Kidney (tissue), 14 donors: Measurements from ENCODE around the gene ECHDC3. TPM values are rescaled to one million over a fixed set of nuclear protein-coding genes. Genes with fewer than 3 reads are reported as not detected.

ENCODE experiments used
- DNase-seq, 5 donors: peaks; one replicate each; pipeline ENCODE4 v3.0.0-alpha.2; 2013 to 2020
- FAIRE-seq: peaks from 2 replicates; lab custom pipeline; 2012; peaks lifted over from hg19 to GRCh38; lab: Jason Lieb, UNC
- H3K27ac ChIP-seq, 2 donors: one replicate each; pipeline ENCODE4 v1.7.0; 2013; ENCODE audit warnings: low read depth in 2 of 2, low read length in 2 of 2, inconsistent platforms in 1 of 2
- H3K27me3 ChIP-seq: one replicate; pipeline ENCODE4 v1.7.1; 2013; ENCODE audit warnings: low read length, inconsistent platforms; ENCODE audit not compliant: control insufficient read depth, insufficient read depth
- H3K36me3 ChIP-seq, 3 donors: one replicate each; pipeline versions ENCODE4 v1.7.0 to v1.7.1; 2013; ENCODE audit warnings: low read length in 3 of 3, control low read depth in 1 of 3, inconsistent platforms in 1 of 3; ENCODE audit not compliant: insufficient read depth in 3 of 3, control insufficient read depth in 2 of 3
- H3K4me1 ChIP-seq, 3 donors: one replicate each; pipeline versions ENCODE4 v1.7.0 to v1.7.1; 2013; ENCODE audit warnings: low read length in 3 of 3, inconsistent platforms in 1 of 3, low read depth in 1 of 3; ENCODE audit not compliant: control insufficient read depth in 2 of 3, insufficient read depth in 2 of 3
- H3K4me3 ChIP-seq, 3 donors: one replicate each; pipeline versions ENCODE4 v1.7.0 to v1.8.1; 2013; ENCODE audit warnings: low read length in 3 of 3, control low read depth in 1 of 3, inconsistent platforms in 1 of 3
- H3K9ac ChIP-seq, 3 donors: one replicate each; pipeline versions ENCODE4 v1.7.0 to v1.7.1; 2013; ENCODE audit warnings: low read length in 3 of 3, control low read depth in 1 of 3, inconsistent platforms in 1 of 3
- H3K9me3 ChIP-seq, 3 donors: one replicate each; pipeline versions ENCODE4 v1.7.0 to v1.7.1; 2013; ENCODE audit warnings: low read length in 3 of 3, control low read depth in 1 of 3, inconsistent platforms in 1 of 3; ENCODE audit not compliant: control insufficient read depth in 2 of 3, insufficient read depth in 1 of 3
- intact Hi-C: fragments of 100-400 bp; cut with DNase I; formaldehyde crosslinking; loops from one replicate; pipeline ENCODE4 v1.11.1; 2022
- polyA plus RNA-seq: library from polyadenylated mRNA; stranded (reverse); fragments of 350-450 nt; fragmentation: Illumina TruSeq; extraction: RNeasy Lipid Tissue Mini Kit (QIAGEN cat#74804); gene quantifications from one replicate; pipeline ENCODE4 v1.2.3, GENCODE V29; 2014; ENCODE audit warnings: low read depth, low replicate concordance; ENCODE audit not compliant: insufficient read depth
- total RNA-seq: library from RNA; stranded (reverse); fragmentation: NEBNext Ultra II Directional; extraction: Animal tissue kit (Norgen Biotek cat#: 25700); gene quantifications from one replicate; pipeline ENCODE4 v1.2.1, GENCODE V29; 2021
- TF ChIP-seq, protein P1 (sequence below): IDR thresholded peaks from 3 replicates; pipeline ENCODE4 v1.5.1; 2012; ENCODE audit warnings: mild to moderate bottlenecking, moderate library complexity, borderline replicate concordance; ENCODE audit not compliant: insufficient read depth; ENCODE audit errors: extremely low read depth
- donor health status: control.
- donor health status: control.
- donor health status: control.
- donor health status: control.
- donor health status: control.
- donor health status: DM: yes; HTN: yes; CAD: no.
- donor health status: Normal renal cell carcinoma (clear cell type).

ECHDC3 gene
- total and polyA plus RNA-seq, 2 donors from 2014 or later: 32.4 to 132 TPM

DNA sequence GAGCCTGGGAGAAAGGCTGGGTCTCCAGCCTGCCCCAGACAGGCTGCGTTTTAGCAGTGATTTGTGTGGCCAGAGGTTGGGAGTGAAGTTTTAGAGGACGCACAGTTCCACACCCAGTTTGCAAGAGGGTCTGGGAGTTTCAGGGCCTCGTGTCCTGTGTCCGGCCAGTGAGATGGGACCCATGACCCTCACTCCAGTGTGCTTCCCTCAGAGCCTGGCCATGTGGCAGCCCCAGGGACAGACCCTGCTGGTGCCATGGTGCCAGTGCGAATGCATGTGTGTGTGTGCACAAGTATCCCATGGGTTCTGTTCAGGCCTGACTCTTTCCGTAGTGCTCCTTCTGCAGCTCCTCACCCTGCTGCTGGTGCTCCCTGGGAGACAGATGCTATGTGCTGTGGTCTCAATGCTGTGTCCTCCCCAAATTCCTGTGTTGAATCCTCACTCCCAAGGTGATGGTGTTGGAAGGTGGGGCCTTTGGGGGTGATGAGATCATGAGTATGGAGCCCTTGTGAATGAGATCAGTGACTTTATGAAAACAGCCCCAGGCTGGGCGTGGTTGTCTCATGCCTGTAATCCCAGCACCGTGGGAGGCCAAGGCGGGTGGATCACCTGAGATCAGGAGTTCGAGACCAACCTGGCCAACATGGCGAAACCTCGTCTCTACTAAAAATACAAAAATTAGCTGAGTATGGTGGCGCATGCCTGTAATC, 16.5 kb downstream of the ECHDC3 start:
- FAIRE-seq (no peak), DNase-seq (peak in 1 of 5 donors; percentile 23)
- H3K4me1 ChIP-seq: peaks cover 0 to 15% (median 9%) of the 10 kb centered on the region in 3 donors
- H3K27me3 ChIP-seq: no peaks in the 10 kb centered on the region
- H3K9ac ChIP-seq: peak overlapping the region in 1 of 3 donors; percentile 23
- peaks cover 0 to 15% (median 6%) of the 10 kb centered on the region in 3 donors for H3K36me3 ChIP-seq
- no peaks in the 10 kb centered on the region for H3K9me3 ChIP-seq
- H3K27ac ChIP-seq: peak overlapping the region in 1 of 2 donors; percentile 30
- intact Hi-C loops: no loop called here
- TF ChIP-seq, protein P1, sequence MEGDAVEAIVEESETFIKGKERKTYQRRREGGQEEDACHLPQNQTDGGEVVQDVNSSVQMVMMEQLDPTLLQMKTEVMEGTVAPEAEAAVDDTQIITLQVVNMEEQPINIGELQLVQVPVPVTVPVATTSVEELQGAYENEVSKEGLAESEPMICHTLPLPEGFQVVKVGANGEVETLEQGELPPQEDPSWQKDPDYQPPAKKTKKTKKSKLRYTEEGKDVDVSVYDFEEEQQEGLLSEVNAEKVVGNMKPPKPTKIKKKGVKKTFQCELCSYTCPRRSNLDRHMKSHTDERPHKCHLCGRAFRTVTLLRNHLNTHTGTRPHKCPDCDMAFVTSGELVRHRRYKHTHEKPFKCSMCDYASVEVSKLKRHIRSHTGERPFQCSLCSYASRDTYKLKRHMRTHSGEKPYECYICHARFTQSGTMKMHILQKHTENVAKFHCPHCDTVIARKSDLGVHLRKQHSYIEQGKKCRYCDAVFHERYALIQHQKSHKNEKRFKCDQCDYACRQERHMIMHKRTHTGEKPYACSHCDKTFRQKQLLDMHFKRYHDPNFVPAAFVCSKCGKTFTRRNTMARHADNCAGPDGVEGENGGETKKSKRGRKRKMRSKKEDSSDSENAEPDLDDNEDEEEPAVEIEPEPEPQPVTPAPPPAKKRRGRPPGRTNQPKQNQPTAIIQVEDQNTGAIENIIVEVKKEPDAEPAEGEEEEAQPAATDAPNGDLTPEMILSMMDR: no peak
- no peak overlapping the region for H3K4me3 ChIP-seq

DNA sequence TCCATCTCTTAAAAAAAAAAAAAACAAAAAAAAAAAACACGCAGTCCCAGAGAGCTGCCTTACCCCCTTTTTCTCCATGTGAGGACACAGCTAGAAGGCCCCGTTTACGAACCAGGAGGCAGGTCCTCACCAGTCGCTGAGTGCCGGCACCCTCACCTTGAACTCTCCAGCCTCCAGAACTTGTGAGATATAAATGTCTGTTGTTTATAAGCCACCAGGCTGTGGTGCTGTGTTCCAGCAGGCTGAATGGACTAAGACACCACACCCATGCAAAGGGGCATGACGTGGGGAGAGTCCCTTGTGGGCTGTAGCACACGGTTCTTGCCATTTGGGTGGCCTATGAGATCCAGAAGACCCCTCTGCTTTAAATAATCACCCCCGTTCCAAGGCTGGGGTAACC, 17.2 kb downstream of the ECHDC3 start:
- TF ChIP-seq, protein P1: no peak
- Histone ChIP-seq H3K4me1 (peaks cover 0 to 15% (median 9%) of the 10 kb centered on the region in 3 donors), H3K36me3 (peaks cover 0 to 20% (median 6%) of the 10 kb centered on the region in 3 donors), H3K27me3 (no peaks in the 10 kb centered on the region), H3K9ac (no peak overlapping the region), H3K27ac (no peak overlapping the region), H3K4me3 (no peak overlapping the region), H3K9me3 (no peaks in the 10 kb centered on the region)
- DNase-seq: no peak
- no peak for FAIRE-seq
- intact Hi-C loops: no loop called here

DNA sequence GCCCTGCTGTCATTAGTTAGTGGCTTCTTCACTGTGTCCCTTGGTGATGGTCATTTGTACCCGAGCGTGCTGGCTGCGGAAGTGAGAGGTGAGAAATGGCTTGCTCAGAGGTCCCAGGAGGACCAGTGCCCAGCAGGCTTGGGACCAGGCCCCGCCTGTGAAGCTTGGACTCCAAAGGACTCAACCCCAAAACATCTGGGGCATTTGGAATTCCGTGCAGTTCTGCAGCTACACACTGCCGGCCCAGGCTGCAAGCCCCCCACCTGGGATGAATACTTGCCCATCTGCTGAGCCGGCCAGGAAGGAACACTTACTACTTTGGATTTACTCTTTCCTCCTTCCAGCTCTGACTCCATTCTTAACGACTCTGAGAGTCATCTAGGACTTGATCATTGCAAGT, 18.0 kb downstream of the ECHDC3 start:
- Histone ChIP-seq H3K36me3 (peaks cover 0 to 26% (median 8%) of the 10 kb centered on the region in 3 donors), H3K27me3 (no peaks in the 10 kb centered on the region), H3K27ac (no peak overlapping the region), H3K4me1 (peaks cover 0 to 15% (median 9%) of the 10 kb centered on the region in 3 donors), H3K4me3 (no peak overlapping the region), H3K9me3 (no peaks in the 10 kb centered on the region), H3K9ac (no peak overlapping the region)
- DNase-seq: no peak
- FAIRE-seq: no peak
- intact Hi-C loops: no loop called here
- TF ChIP-seq, protein P1: no peak

DNA sequence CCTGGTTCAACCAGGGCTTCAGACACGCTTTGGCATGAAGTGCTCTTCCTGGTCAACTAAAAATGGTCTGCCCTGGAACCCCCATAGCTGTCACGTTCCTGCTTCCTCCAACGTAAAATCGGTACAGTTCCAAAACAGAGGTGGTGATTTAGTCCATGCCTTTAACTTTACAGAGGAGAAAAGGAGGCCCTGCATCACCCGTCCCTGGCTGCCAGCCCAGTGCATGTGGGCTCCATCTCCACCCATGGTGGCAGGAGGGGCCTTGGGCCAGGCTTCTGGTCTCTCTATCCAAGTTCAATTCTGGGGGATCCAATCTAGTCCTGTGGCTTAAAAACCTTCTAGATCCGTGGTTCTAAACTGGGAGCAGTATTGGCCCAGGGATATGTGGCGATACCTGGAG, 18.7 kb downstream of the ECHDC3 start:
- Histone ChIP-seq H3K27me3 (no peaks in the 10 kb centered on the region), H3K4me1 (peaks cover 0 to 15% (median 9%) of the 10 kb centered on the region in 3 donors), H3K9ac (no peak overlapping the region), H3K27ac (no peak overlapping the region), H3K9me3 (no peaks in the 10 kb centered on the region), H3K4me3 (no peak overlapping the region), H3K36me3 (peaks cover 0 to 26% (median 6%) of the 10 kb centered on the region in 3 donors)
- TF ChIP-seq, protein P1: no peak
- intact Hi-C loops: no loop called here
- DNase-seq (no peak), FAIRE-seq (no peak)
